ENCODE data around the gene KLF16.
A peak's percentile ranks its signal among the peaks of the same experiment; 100 is the strongest.
"Not testable (repeated sequence)": the region's sequence is repeated elsewhere in the genome, so short reads cannot be mapped to it uniquely, and the experiment has no call there.

KLF16 gene

GRCh38 chr19:1863328-1863637 lies at the start of gene KLF16:
KLF16 (minus strand) TSS chr19:1863579; CDS start chr19:1863497, 82 bp downstream.
- no peak for DNase-seq

GRCh38 chr19:1912760-1913505 lies 49.6 kb upstream of the KLF16 start:
- no peak for DNase-seq

- no peak for DNase-seq
Observed at GRCh38 chr19:1911995-1912394, 48.6 kb upstream of the KLF16 start.

GRCh38 chr19:1911098-1911497 lies 47.7 kb upstream of the KLF16 start:
- no peak for DNase-seq

- no peak for DNase-seq
Observed at GRCh38 chr19:1910177-1910576, 46.8 kb upstream of the KLF16 start.

- DNase-seq: no peak
Observed at GRCh38 chr19:1909761-1910080, 46.3 kb upstream of the KLF16 start.

- DNase-seq: no peak
Observed at GRCh38 chr19:1908364-1908678, 44.9 kb upstream of the KLF16 start.

GRCh38 chr19:1907563-1908363 lies 44.4 kb upstream of the KLF16 start:
- DNase-seq: no peak

- no peak for DNase-seq
Observed at GRCh38 chr19:1906985-1907562, 43.7 kb upstream of the KLF16 start.

- DNase-seq: no peak
Observed at GRCh38 chr19:1905863-1906375, 42.5 kb upstream of the KLF16 start.

GRCh38 chr19:1905110-1905862 lies 41.9 kb upstream of the KLF16 start, which contains the start of the genes ADAT3 and SCAMP4:
ADAT3 (plus strand) TSS chr19:1905399; CDS start chr19:1912048, 6,649 bp downstream.
SCAMP4 (plus strand) TSS chr19:1905399; CDS start chr19:1915020, 9,621 bp downstream.
- peak; percentile 97 for DNase-seq

GRCh38 chr19:1904860-1905109 lies 41.4 kb upstream of the KLF16 start:
- no peak for DNase-seq

- DNase-seq: no peak
Observed at GRCh38 chr19:1902923-1903322, 39.5 kb upstream of the KLF16 start.

- no peak for DNase-seq
Observed at GRCh38 chr19:1901940-1902404, 38.6 kb upstream of the KLF16 start.

- DNase-seq: no peak
Observed at GRCh38 chr19:1896508-1896907, 33.1 kb upstream of the KLF16 start.

GRCh38 chr19:1893791-1894190 lies 30.4 kb upstream of the KLF16 start:
- DNase-seq: no peak

GRCh38 chr19:1889907-1890306 lies 26.5 kb upstream of the KLF16 start:
- DNase-seq: no peak

- DNase-seq: no peak
Observed at GRCh38 chr19:1888385-1888784, 25.0 kb upstream of the KLF16 start.

- not testable (repeated sequence) for DNase-seq
Observed at GRCh38 chr19:1886360-1886759, 23.0 kb upstream of the KLF16 start.

- peak; percentile 96 for DNase-seq
Observed at GRCh38 chr19:1885398-1886119, 22.2 kb upstream of the KLF16 start, which contains the start of gene ABHD17A. ABHD17A (minus strand) TSS chr19:1885496; CDS start chr19:1881566, 3,930 bp downstream.

GRCh38 chr19:1884719-1885334 lies 21.4 kb upstream of the KLF16 start:
- no peak for DNase-seq

- no peak for DNase-seq
Observed at GRCh38 chr19:1884291-1884718, 20.9 kb upstream of the KLF16 start.
